Lower leg skin (tissue), 3 donors: ENCODE data around the gene MAP7.

Experiments
- POLR2A ChIP-seq, 2 donors: fragments of 450-650 bp; IDR thresholded peaks; one replicate each; pipeline ENCODE4 v1.6.1; 2016 to 2017; ENCODE audit warnings: antibody characterized with exemption in 2 of 2, mild to moderate bottlenecking in 1 of 2, moderate library complexity in 1 of 2
- TF ChIP-seq, protein P1 (sequence below), 3 donors: fragments of 450-650 bp; IDR thresholded peaks; one replicate each; pipeline ENCODE4 v1.5.1; 2016; ENCODE audit warnings: antibody characterized with exemption in 3 of 3, mild to moderate bottlenecking in 3 of 3, moderate library complexity in 2 of 3

DNA sequence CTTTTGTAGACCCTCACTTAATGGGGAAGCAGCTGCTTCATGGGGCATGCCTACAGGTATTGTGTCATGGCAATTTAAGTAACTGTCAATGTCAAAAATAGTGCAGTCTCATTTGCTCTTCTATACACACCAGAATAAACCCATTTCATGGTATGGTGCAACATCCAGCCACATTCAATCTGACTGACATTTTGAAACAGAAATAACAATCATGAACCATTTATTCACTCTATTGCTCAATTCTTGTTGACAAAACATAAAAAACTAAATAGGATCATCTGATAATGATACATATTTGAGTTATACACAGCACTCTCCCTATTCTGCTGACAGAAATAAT, 122.9 kb downstream of the MAP7 start:
- TF ChIP-seq, protein P1, sequence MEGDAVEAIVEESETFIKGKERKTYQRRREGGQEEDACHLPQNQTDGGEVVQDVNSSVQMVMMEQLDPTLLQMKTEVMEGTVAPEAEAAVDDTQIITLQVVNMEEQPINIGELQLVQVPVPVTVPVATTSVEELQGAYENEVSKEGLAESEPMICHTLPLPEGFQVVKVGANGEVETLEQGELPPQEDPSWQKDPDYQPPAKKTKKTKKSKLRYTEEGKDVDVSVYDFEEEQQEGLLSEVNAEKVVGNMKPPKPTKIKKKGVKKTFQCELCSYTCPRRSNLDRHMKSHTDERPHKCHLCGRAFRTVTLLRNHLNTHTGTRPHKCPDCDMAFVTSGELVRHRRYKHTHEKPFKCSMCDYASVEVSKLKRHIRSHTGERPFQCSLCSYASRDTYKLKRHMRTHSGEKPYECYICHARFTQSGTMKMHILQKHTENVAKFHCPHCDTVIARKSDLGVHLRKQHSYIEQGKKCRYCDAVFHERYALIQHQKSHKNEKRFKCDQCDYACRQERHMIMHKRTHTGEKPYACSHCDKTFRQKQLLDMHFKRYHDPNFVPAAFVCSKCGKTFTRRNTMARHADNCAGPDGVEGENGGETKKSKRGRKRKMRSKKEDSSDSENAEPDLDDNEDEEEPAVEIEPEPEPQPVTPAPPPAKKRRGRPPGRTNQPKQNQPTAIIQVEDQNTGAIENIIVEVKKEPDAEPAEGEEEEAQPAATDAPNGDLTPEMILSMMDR (IDR thresholded peaks at IDR 0.05): no peak
- no peak for TF ChIP-seq POLR2A (IDR thresholded peaks at IDR 0.05)
